ENCODE measurements around the gene ERAP2. TPM values are rescaled to one million over a fixed set of nuclear protein-coding genes. Genes with fewer than 3 reads are reported as not detected.
"Not testable (repeated sequence)": the region's sequence is repeated elsewhere in the genome, so short reads cannot be mapped to it uniquely, and the experiment has no call there.

ERAP2 gene
- polyA plus RNA-seq, 1 donor (not counting 4 experiments of a cell fraction or from before 2014, with no cell fraction given): 41.0 TPM

DNA sequence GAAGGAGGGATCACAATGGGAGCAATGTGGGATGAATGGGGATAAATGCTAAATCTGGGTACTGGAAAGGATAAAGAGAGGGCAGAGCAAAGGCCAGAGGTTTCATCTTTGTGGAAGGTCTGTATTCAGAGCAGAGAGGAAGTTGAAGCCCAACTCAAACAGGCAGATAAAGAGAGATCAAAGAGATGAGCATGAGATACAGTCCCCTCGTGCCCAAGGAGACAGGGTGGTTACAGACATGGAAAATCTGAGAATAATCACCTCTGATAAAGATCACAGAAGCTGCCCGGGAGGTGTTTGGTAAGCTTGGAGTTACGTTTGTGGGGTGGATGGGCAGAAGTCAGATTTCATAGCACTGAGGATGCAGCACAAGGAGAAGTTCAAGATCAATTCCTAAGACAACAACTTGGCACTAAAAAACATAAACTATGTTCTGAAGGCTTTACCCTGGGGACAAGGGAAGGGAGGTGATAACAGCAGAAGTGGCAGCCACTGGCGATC is 459 bp upstream of the ERAP2 start:
- DNase-seq (ENCODE audit: low read depth, low spot score): no peak
- H3K4me3 ChIP-seq (ENCODE audit: control insufficient read depth in 2 of 3, extremely low read depth in 1 of 3, insufficient read depth in 2 of 3, low read depth in 1 of 3, low read length in 3 of 3): peak overlapping the region; percentile 42 to 91 (median 88)
- peaks cover 19% of the 10 kb centered on the region for H3K4me1 ChIP-seq (ENCODE audit: control insufficient read depth, extremely low read depth, insufficient read depth, low read length)
- no peaks in the 10 kb centered on the region for H3K9me1 ChIP-seq (ENCODE audit: control insufficient read depth, extremely low read depth, insufficient read depth, low read length)
- H3K9me3 ChIP-seq (ENCODE audit: control insufficient read depth, low read depth, low read length): no peaks in the 10 kb centered on the region
- FAIRE-seq: peak; percentile 61
- H3K79me2 ChIP-seq (ENCODE audit: control insufficient read depth, insufficient read depth, low read length): no peaks in the 10 kb centered on the region
- TF ChIP-seq EZH2 (IDR thresholded peaks at IDR 0.05; ENCODE audit: low read length): no peak
- TF ChIP-seq, protein P1, sequence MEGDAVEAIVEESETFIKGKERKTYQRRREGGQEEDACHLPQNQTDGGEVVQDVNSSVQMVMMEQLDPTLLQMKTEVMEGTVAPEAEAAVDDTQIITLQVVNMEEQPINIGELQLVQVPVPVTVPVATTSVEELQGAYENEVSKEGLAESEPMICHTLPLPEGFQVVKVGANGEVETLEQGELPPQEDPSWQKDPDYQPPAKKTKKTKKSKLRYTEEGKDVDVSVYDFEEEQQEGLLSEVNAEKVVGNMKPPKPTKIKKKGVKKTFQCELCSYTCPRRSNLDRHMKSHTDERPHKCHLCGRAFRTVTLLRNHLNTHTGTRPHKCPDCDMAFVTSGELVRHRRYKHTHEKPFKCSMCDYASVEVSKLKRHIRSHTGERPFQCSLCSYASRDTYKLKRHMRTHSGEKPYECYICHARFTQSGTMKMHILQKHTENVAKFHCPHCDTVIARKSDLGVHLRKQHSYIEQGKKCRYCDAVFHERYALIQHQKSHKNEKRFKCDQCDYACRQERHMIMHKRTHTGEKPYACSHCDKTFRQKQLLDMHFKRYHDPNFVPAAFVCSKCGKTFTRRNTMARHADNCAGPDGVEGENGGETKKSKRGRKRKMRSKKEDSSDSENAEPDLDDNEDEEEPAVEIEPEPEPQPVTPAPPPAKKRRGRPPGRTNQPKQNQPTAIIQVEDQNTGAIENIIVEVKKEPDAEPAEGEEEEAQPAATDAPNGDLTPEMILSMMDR (optimal IDR thresholded peaks at IDR 0.05 in 1 of 3, IDR thresholded peaks at IDR 0.05 in 1 of 3, conservative IDR thresholded peaks at IDR 0.05 in 1 of 3; ENCODE audit: extremely low read depth in 1 of 3, insufficient read depth in 2 of 3, low read length in 3 of 3): no peak
- H3K27ac ChIP-seq (ENCODE audit: control insufficient read depth, insufficient read depth, low read length): peak overlapping the region; percentile 86
- H4K20me1 ChIP-seq (ENCODE audit: control insufficient read depth, extremely low read depth, insufficient read depth, low read length): no peaks in the 10 kb centered on the region
- peak overlapping the region; percentile 94 for H2AFZ ChIP-seq (ENCODE audit: control insufficient read depth, low read length)
- dilution Hi-C loops (cut with MboI; ENCODE audit: extremely low pct_ligation_motif_present, low sequenced_read_pairs): no loop called here
- H3K4me2 ChIP-seq (ENCODE audit: control insufficient read depth, extremely low read depth, insufficient read depth, low read depth, low read length): peak overlapping the region; percentile 98
- no peaks in the 10 kb centered on the region for H3K27me3 ChIP-seq (ENCODE audit: control insufficient read depth, extremely low read depth, insufficient read depth, low read length)
- H3K9ac ChIP-seq (ENCODE audit: control insufficient read depth, extremely low read depth, insufficient read depth, low read length): peak overlapping the region; percentile 80
- H3K36me3 ChIP-seq (ENCODE audit: control insufficient read depth in 2 of 2, extremely low read depth in 1 of 2, insufficient read depth in 2 of 2, low read length in 2 of 2): no peaks in the 10 kb centered on the region

DNA sequence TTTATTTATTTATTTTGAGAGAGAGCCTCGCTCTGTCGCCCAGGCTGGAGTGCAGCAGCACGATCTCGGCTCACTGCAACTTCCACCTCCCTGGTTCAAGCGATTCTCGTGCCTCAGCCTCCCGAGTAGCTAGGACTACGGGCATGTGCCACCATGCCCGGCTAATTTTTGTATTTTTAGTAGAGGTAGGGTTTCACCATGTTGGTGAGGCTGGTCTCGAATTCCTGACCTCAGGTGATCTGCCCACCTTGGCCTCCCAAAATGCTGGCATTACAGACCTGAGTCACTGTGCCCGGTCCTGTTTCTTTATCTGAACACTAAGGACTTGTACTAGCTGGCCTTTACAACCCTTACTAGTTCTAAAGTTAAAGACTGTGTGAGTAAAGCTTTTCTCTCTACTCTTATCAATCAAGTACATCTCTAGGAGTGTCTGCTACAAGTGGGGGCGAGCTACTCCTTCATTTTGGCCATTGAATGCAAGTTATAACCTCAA is 723 bp downstream of the ERAP2 start:
- FAIRE-seq; dilution Hi-C loops (cut with MboI; ENCODE audit: extremely low pct_ligation_motif_present, low sequenced_read_pairs); H3K9me3 ChIP-seq (ENCODE audit: control insufficient read depth, low read depth, low read length); H3K27me3 ChIP-seq (ENCODE audit: control insufficient read depth, extremely low read depth, insufficient read depth, low read length); DNase-seq (ENCODE audit: low read depth, low spot score); H3K9me1 ChIP-seq (ENCODE audit: control insufficient read depth, extremely low read depth, insufficient read depth, low read length); H3K79me2 ChIP-seq (ENCODE audit: control insufficient read depth, insufficient read depth, low read length); H3K36me3 ChIP-seq (ENCODE audit: control insufficient read depth in 2 of 2, extremely low read depth in 1 of 2, insufficient read depth in 2 of 2, low read length in 2 of 2); H4K20me1 ChIP-seq (ENCODE audit: control insufficient read depth, extremely low read depth, insufficient read depth, low read length): not testable (repeated sequence)
- H3K4me2 ChIP-seq (ENCODE audit: control insufficient read depth, extremely low read depth, insufficient read depth, low read depth, low read length): peak overlapping the region; percentile 98
- peak overlapping the region; percentile 80 for H3K9ac ChIP-seq (ENCODE audit: control insufficient read depth, extremely low read depth, insufficient read depth, low read length)
- peak overlapping the region; percentile 53 for H2AFZ ChIP-seq (ENCODE audit: control insufficient read depth, low read length)
- peak overlapping the region; percentile 42 to 91 (median 88) for H3K4me3 ChIP-seq (ENCODE audit: control insufficient read depth in 2 of 3, extremely low read depth in 1 of 3, insufficient read depth in 2 of 3, low read depth in 1 of 3, low read length in 3 of 3)
- H3K4me1 ChIP-seq (ENCODE audit: control insufficient read depth, extremely low read depth, insufficient read depth, low read length): peaks cover 30% of the 10 kb centered on the region
- peak overlapping the region; percentile 86 for H3K27ac ChIP-seq (ENCODE audit: control insufficient read depth, insufficient read depth, low read length)

DNA sequence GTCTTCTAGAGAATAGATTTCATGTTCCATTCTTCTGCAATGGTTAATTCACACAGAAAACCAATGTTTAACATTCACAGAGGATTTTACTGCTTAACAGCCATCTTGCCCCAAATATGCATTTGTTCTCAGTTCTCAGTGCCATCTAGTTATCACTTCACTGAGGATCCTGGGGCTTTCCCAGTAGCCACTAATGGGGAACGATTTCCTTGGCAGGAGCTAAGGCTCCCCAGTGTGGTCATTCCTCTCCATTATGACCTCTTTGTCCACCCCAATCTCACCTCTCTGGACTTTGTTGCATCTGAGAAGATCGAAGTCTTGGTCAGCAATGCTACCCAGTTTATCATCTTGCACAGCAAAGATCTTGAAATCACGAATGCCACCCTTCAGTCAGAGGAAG is 3.4 kb downstream of the ERAP2 start:
- dilution Hi-C loops (cut with MboI; ENCODE audit: extremely low pct_ligation_motif_present, low sequenced_read_pairs): no loop called here
- H3K36me3 ChIP-seq (ENCODE audit: control insufficient read depth in 2 of 2, extremely low read depth in 1 of 2, insufficient read depth in 2 of 2, low read length in 2 of 2): no peaks in the 10 kb centered on the region
- H3K4me1 ChIP-seq (ENCODE audit: control insufficient read depth, extremely low read depth, insufficient read depth, low read length): peaks cover 34% of the 10 kb centered on the region
- DNase-seq (ENCODE audit: low read depth, low spot score): no peak
- H2AFZ ChIP-seq (ENCODE audit: control insufficient read depth, low read length): no peak overlapping the region
- H3K79me2 ChIP-seq (ENCODE audit: control insufficient read depth, insufficient read depth, low read length): no peaks in the 10 kb centered on the region
- H3K9ac ChIP-seq (ENCODE audit: control insufficient read depth, extremely low read depth, insufficient read depth, low read length): no peak overlapping the region
- H4K20me1 ChIP-seq (ENCODE audit: control insufficient read depth, extremely low read depth, insufficient read depth, low read length): no peaks in the 10 kb centered on the region
- FAIRE-seq: no peak
- H3K27ac ChIP-seq (ENCODE audit: control insufficient read depth, insufficient read depth, low read length): peak overlapping the region; percentile 51
- TF ChIP-seq EZH2 (IDR thresholded peaks at IDR 0.05; ENCODE audit: low read length): no peak
- TF ChIP-seq, protein P1 (optimal IDR thresholded peaks at IDR 0.05 in 1 of 3, IDR thresholded peaks at IDR 0.05 in 1 of 3, conservative IDR thresholded peaks at IDR 0.05 in 1 of 3; ENCODE audit: extremely low read depth in 1 of 3, insufficient read depth in 2 of 3, low read length in 3 of 3): no peak
- H3K27me3 ChIP-seq (ENCODE audit: control insufficient read depth, extremely low read depth, insufficient read depth, low read length): no peaks in the 10 kb centered on the region
- no peak overlapping the region for H3K4me3 ChIP-seq (ENCODE audit: control insufficient read depth in 2 of 3, extremely low read depth in 1 of 3, insufficient read depth in 2 of 3, low read depth in 1 of 3, low read length in 3 of 3)
- no peaks in the 10 kb centered on the region for H3K9me3 ChIP-seq (ENCODE audit: control insufficient read depth, low read depth, low read length)
- H3K9me1 ChIP-seq (ENCODE audit: control insufficient read depth, extremely low read depth, insufficient read depth, low read length): no peaks in the 10 kb centered on the region
- H3K4me2 ChIP-seq (ENCODE audit: control insufficient read depth, extremely low read depth, insufficient read depth, low read depth, low read length): peak overlapping the region; percentile 12
